LNCaP clone FGC (cell line): Measurements from ENCODE around the gene KATNBL1.
A peak's percentile ranks its signal among the peaks of the same experiment; 100 is the strongest.
"Not testable (repeated sequence)": the region's sequence is repeated elsewhere in the genome, so short reads cannot be mapped to it uniquely, and the experiment has no call there.

ENCODE experiments used
- DNase-seq: peaks from one replicate; pipeline ENCODE4 v3.0.0-alpha.2; 2011; ENCODE audit warnings: low read depth
- H3K4me3 ChIP-seq: 2 replicates; pipeline ENCODE4 v1.5.1; 2011; ENCODE audit warnings: mild to moderate bottlenecking, low read depth, low read length, control low read depth
- CTCF ChIP-seq: IDR thresholded peaks from 2 replicates; pipeline ENCODE4 v1.5.1; 2012; ENCODE audit warnings: mild to moderate bottlenecking; ENCODE audit not compliant: control insufficient read depth, insufficient read depth; ENCODE audit errors: extremely low read depth

The KATNBL1 gene

GRCh38 chr15:34128898-34129297, 81.0 kb downstream of the KATNBL1 start:
- no peak overlapping the region for H3K4me3 ChIP-seq
- TF ChIP-seq CTCF, result no peak
- DNase-seq, result no peak

GRCh38 chr15:34126522-34126921, 83.4 kb downstream of the KATNBL1 start:
- H3K4me3 ChIP-seq, result no peak overlapping the region
- DNase-seq, result no peak
- no peak for TF ChIP-seq CTCF

GRCh38 chr15:34125945-34126344, 84.0 kb downstream of the KATNBL1 start:
- no peak for DNase-seq
- no peak for TF ChIP-seq CTCF
- no peak overlapping the region for H3K4me3 ChIP-seq

GRCh38 chr15:34124651-34125050, 85.2 kb downstream of the KATNBL1 start:
- TF ChIP-seq CTCF, result no peak

DNA sequence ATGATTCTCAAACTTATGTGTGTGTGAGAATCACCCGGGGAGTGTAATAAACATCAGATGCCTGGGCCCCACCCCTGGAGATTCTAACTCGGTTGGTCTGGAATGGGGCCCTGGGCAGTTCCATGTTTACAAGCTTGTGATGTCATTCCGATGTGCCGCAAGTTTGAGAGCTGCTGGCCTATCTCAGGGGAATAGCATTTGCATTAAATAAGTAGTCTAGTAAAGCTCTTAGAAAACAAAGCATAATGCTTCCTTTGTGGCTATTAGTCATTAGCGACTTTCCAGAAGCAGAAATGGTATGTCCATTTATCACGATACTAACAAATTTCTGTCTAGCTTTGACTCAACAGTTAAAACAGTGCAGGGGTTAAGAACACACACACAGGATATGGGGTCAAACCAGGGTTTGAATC, 87.1 kb downstream of the KATNBL1 start:
- no peak overlapping the region for H3K4me3 ChIP-seq
- DNase-seq, result no peak
- no peak for TF ChIP-seq CTCF

More at GRCh38 chr15:34124651-34125050, 85.2 kb downstream of the KATNBL1 start:
- DNase-seq, result no peak
- H3K4me3 ChIP-seq, result no peak overlapping the region

GRCh38 chr15:34121786-34122185, 88.1 kb downstream of the KATNBL1 start:
- DNase-seq, H3K4me3 ChIP-seq: not testable (repeated sequence)

DNA sequence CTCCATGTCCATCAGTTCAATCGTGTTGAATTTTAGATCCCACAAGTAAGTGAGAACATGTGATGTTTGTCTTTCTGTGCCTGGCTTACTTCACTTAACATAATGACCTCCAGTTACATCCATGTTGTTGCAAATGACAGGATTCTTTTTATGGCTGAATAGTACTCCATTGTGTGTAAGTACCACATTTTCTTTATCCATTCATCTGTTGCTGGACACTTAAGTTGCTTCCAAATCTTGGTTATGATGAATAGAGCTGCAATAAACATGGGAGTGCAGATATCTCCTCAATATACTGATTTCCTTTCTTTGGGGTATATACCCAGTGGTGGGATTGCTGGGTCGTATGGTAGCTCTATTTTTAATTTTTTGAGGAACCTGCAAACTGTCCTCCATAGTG, 89.5 kb downstream of the KATNBL1 start:
- not testable (repeated sequence) for H3K4me3 ChIP-seq, DNase-seq

DNA sequence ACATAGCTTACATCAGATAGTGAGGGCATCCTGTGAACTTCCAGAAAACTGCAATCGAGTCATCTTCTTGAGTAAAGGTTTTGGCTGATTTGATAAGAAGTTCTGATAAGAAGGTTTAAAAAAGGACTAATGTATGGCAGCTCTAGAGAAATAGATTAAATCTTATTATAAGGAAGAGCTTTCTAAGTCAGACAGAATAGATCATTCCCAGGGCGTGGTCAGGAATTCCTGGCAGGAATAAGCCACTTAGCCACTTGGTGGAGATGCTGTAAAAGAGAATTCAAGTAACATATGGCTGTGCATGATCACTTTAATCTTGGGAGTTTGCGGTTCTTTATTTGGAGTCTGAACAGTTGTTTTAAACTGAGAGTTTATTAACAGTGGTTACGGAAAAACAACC, 90.6 kb downstream of the KATNBL1 start:
- H3K4me3 ChIP-seq, result no peak overlapping the region
- TF ChIP-seq CTCF, result peak; percentile 31
- peak; percentile 23 for DNase-seq
